WTC11 (cell line): ENCODE measurements around the gene GPER1. TPM values are rescaled to one million over a fixed set of nuclear protein-coding genes. Genes with fewer than 3 reads are reported as not detected.

ENCODE experiments used
- ATAC-seq: fragments of 200-7000 bp; cut with Tn5 transposase; 2 replicates; pipeline ENCODE4 v1.10.0; 2021; ENCODE audit warnings: mild to moderate bottlenecking, moderate library complexity
- CTCF ChIA-PET: fragments of 300-600 bp; sonication (Branson Sonifier 250); formaldehyde crosslinking; loops from one replicate; lab custom pipeline; 2021; ENCODE audit warnings: antibody characterized with exemption; lab: Charles Lee
- POLR2A ChIA-PET: fragments of 350-600 bp; sonication (Branson Sonifier 250); formaldehyde crosslinking; loops from one replicate; lab custom pipeline; 2021; ENCODE audit warnings: antibody characterized with exemption; lab: Charles Lee
- DNase-seq: peaks from one replicate; pipeline ENCODE4 v3.0.0; 2021; ENCODE audit warnings: low spot score
- H3K27ac Mint-ChIP-seq: 2 replicates; pipeline ENCODE4 v1.8.0; 2021; ENCODE audit warnings: mixed read lengths
- H3K27me3 Mint-ChIP-seq: 2 replicates; pipeline ENCODE4 v1.8.0; 2021; ENCODE audit warnings: low read depth, mild to moderate bottlenecking, moderate library complexity, mixed read lengths
- H3K36me3 Mint-ChIP-seq: 2 replicates; pipeline ENCODE4 v1.8.0; 2021; ENCODE audit warnings: mixed read lengths
- H3K4me1 Mint-ChIP-seq: 2 replicates; pipeline ENCODE4 v1.8.0; 2022; ENCODE audit warnings: mixed read lengths
- H3K4me3 Mint-ChIP-seq: 2 replicates; pipeline ENCODE4 v1.8.0; 2021; ENCODE audit warnings: mild to moderate bottlenecking, moderate library complexity, mixed read lengths
- H3K9me3 Mint-ChIP-seq: 2 replicates; pipeline ENCODE4 v1.8.0; 2021; ENCODE audit warnings: mixed read lengths
- ESRRA ChIP-seq: sonication (generic); formaldehyde crosslinking; IDR thresholded peaks from 2 replicates; pipeline ENCODE4 v1.8.1; 2022; ENCODE audit warnings: mild to moderate bottlenecking, missing genetic modification reagents, borderline replicate concordance
- FOXP1 ChIP-seq: sonication (generic); formaldehyde crosslinking; IDR thresholded peaks from 2 replicates; pipeline ENCODE4 v1.8.0; 2022; ENCODE audit warnings: missing genetic modification reagents, mild to moderate bottlenecking, moderate library complexity, borderline replicate concordance
- KAT7 ChIP-seq: sonication (generic); formaldehyde crosslinking; IDR thresholded peaks from 2 replicates; pipeline ENCODE4 v1.8.1; 2023; ENCODE audit warnings: missing genetic modification reagents, mild to moderate bottlenecking, borderline replicate concordance
- MXD4 ChIP-seq: fragments of 250-450 bp; sonication (Bioruptor Pico); IDR thresholded peaks from 2 replicates; pipeline ENCODE4 v1.8.0; 2021; ENCODE audit warnings: mild to moderate bottlenecking, moderate library complexity, borderline replicate concordance
- NR1H2 ChIP-seq: sonication (generic); formaldehyde crosslinking; IDR thresholded peaks from 2 replicates; pipeline ENCODE4 v1.9.0; 2021; ENCODE audit warnings: mild to moderate bottlenecking, moderate library complexity, missing genetic modification reagents
- OVOL2 ChIP-seq: fragments of 250-450 bp; sonication (Bioruptor Pico); IDR thresholded peaks from 2 replicates; pipeline ENCODE4 v1.9.0; 2021; ENCODE audit warnings: mild to moderate bottlenecking, borderline replicate concordance
- RORB ChIP-seq: fragments of 250-450 bp; sonication (Bioruptor Pico); IDR thresholded peaks from 2 replicates; pipeline ENCODE4 v1.9.0; 2021; ENCODE audit warnings: mild to moderate bottlenecking
- SMAD3 ChIP-seq: sonication (generic); formaldehyde crosslinking; IDR thresholded peaks from 2 replicates; pipeline ENCODE4 v1.8.0; 2022; ENCODE audit warnings: missing genetic modification reagents, mild to moderate bottlenecking, borderline replicate concordance
- SMAD4 ChIP-seq: sonication (generic); formaldehyde crosslinking; IDR thresholded peaks from 2 replicates; pipeline ENCODE4 v1.8.0; 2022; ENCODE audit warnings: mild to moderate bottlenecking, missing genetic modification reagents
- SP1 ChIP-seq: sonication (generic); formaldehyde crosslinking; conservative IDR thresholded peaks from 2 replicates; pipeline ENCODE4 v1.8.1; 2022; ENCODE audit warnings: missing genetic modification reagents
- total RNA-seq: library from RNA; stranded (reverse); gene quantifications from 3 replicates; pipeline ENCODE4 v1.2.3, GENCODE V29; 2021
- TF ChIP-seq, protein P1 (sequence below): sonication (generic); formaldehyde crosslinking; IDR thresholded peaks from 2 replicates; pipeline ENCODE4 v1.8.0; 2022; ENCODE audit warnings: mild to moderate bottlenecking, missing genetic modification reagents
- TF ChIP-seq, protein P2 (sequence below): fragments of 250-450 bp; sonication (Bioruptor Pico); IDR thresholded peaks from 2 replicates; pipeline ENCODE4 v2.1.2; 2022; ENCODE audit warnings: mild to moderate bottlenecking, moderate library complexity
- TF ChIP-seq, protein P3 (sequence below): fragments of 200-600 bp; IDR thresholded peaks from 2 replicates; pipeline ENCODE4 v1.8.0; 2022; ENCODE audit warnings: antibody characterized with exemption
- TF ChIP-seq, protein P4 (sequence below): sonication (generic); formaldehyde crosslinking; IDR thresholded peaks from 2 replicates; pipeline ENCODE4 v1.8.0; 2023; ENCODE audit warnings: missing genetic modification reagents, mild to moderate bottlenecking, borderline replicate concordance
- TF ChIP-seq, protein P5 (sequence below): fragments of 250-450 bp; sonication (Bioruptor Pico); IDR thresholded peaks from 2 replicates; pipeline ENCODE4 v1.8.0; 2021; ENCODE audit warnings: mild to moderate bottlenecking
- TF ChIP-seq, protein P6 (sequence below): sonication (generic); formaldehyde crosslinking; IDR thresholded peaks from 2 replicates; pipeline ENCODE4 v1.8.1; 2022; ENCODE audit warnings: low read depth, missing genetic modification reagents, borderline replicate concordance
- TF ChIP-seq, protein P7 (sequence below): sonication (generic); formaldehyde crosslinking; IDR thresholded peaks from 2 replicates; pipeline ENCODE4 v1.8.1; 2023; ENCODE audit warnings: mild to moderate bottlenecking, missing genetic modification reagents, moderate library complexity

The GPER1 gene
- total RNA-seq, 1 experiment from 2014 or later: 0.28 TPM

DNA sequence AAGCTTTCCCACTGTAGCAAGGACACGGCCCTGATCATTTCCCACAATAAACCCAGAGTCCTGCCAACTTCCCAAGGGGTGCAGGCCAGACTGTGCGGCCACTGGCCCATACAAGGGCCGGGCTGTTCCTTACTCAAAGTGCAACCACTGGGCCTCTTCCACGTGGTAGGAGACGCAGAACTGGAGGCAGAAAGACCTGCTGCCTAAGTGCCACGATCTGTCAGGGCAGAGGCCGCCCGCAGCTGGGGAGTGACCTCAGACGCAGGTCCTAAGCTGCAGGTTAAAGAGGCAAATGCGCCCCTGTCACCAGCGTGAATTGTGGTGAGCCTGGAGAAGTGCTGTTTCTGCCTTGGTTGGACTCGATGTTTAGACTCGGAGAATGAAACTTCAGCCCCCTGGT is 26.2 kb downstream of the GPER1 start:
- POLR2A ChIA-PET: no interaction called here
- Mint-ChIP-seq H3K4me1 (no peaks in the 10 kb centered on the region), H3K9me3 (peaks cover 8% of the 10 kb centered on the region), H3K4me3 (no peak overlapping the region), H3K36me3 (peaks cover 17% of the 10 kb centered on the region), H3K27me3 (no peaks in the 10 kb centered on the region), H3K27ac (peak overlapping the region; percentile 70; the same call in 1 of the 2 replicates)
- no peak for ATAC-seq
- DNase-seq: no peak
- no peak for TF ChIP-seq KAT7
- TF ChIP-seq SP1 (CRISPR knock-in tag): no peak
- TF ChIP-seq, protein P1, sequence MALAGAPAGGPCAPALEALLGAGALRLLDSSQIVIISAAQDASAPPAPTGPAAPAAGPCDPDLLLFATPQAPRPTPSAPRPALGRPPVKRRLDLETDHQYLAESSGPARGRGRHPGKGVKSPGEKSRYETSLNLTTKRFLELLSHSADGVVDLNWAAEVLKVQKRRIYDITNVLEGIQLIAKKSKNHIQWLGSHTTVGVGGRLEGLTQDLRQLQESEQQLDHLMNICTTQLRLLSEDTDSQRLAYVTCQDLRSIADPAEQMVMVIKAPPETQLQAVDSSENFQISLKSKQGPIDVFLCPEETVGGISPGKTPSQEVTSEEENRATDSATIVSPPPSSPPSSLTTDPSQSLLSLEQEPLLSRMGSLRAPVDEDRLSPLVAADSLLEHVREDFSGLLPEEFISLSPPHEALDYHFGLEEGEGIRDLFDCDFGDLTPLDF: no peak
- TF ChIP-seq SMAD3 (CRISPR knock-in tag): no peak
- TF ChIP-seq, protein P2, sequence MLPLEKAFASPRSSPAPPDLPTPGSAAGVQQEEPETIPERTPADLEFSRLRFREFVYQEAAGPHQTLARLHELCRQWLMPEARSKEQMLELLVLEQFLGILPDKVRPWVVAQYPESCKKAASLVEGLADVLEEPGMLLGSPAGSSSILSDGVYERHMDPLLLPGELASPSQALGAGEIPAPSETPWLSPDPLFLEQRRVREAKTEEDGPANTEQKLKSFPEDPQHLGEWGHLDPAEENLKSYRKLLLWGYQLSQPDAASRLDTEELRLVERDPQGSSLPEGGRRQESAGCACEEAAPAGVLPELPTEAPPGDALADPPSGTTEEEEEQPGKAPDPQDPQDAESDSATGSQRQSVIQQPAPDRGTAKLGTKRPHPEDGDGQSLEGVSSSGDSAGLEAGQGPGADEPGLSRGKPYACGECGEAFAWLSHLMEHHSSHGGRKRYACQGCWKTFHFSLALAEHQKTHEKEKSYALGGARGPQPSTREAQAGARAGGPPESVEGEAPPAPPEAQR (CRISPR knock-in tag): no peak
- no peak for TF ChIP-seq ESRRA (CRISPR knock-in tag)
- TF ChIP-seq, protein P3, sequence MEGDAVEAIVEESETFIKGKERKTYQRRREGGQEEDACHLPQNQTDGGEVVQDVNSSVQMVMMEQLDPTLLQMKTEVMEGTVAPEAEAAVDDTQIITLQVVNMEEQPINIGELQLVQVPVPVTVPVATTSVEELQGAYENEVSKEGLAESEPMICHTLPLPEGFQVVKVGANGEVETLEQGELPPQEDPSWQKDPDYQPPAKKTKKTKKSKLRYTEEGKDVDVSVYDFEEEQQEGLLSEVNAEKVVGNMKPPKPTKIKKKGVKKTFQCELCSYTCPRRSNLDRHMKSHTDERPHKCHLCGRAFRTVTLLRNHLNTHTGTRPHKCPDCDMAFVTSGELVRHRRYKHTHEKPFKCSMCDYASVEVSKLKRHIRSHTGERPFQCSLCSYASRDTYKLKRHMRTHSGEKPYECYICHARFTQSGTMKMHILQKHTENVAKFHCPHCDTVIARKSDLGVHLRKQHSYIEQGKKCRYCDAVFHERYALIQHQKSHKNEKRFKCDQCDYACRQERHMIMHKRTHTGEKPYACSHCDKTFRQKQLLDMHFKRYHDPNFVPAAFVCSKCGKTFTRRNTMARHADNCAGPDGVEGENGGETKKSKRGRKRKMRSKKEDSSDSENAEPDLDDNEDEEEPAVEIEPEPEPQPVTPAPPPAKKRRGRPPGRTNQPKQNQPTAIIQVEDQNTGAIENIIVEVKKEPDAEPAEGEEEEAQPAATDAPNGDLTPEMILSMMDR: no peak
- TF ChIP-seq, protein P4, sequence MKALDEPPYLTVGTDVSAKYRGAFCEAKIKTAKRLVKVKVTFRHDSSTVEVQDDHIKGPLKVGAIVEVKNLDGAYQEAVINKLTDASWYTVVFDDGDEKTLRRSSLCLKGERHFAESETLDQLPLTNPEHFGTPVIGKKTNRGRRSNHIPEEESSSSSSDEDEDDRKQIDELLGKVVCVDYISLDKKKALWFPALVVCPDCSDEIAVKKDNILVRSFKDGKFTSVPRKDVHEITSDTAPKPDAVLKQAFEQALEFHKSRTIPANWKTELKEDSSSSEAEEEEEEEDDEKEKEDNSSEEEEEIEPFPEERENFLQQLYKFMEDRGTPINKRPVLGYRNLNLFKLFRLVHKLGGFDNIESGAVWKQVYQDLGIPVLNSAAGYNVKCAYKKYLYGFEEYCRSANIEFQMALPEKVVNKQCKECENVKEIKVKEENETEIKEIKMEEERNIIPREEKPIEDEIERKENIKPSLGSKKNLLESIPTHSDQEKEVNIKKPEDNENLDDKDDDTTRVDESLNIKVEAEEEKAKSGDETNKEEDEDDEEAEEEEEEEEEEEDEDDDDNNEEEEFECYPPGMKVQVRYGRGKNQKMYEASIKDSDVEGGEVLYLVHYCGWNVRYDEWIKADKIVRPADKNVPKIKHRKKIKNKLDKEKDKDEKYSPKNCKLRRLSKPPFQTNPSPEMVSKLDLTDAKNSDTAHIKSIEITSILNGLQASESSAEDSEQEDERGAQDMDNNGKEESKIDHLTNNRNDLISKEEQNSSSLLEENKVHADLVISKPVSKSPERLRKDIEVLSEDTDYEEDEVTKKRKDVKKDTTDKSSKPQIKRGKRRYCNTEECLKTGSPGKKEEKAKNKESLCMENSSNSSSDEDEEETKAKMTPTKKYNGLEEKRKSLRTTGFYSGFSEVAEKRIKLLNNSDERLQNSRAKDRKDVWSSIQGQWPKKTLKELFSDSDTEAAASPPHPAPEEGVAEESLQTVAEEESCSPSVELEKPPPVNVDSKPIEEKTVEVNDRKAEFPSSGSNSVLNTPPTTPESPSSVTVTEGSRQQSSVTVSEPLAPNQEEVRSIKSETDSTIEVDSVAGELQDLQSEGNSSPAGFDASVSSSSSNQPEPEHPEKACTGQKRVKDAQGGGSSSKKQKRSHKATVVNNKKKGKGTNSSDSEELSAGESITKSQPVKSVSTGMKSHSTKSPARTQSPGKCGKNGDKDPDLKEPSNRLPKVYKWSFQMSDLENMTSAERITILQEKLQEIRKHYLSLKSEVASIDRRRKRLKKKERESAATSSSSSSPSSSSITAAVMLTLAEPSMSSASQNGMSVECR (CRISPR knock-in tag): no peak
- TF ChIP-seq, protein P5, sequence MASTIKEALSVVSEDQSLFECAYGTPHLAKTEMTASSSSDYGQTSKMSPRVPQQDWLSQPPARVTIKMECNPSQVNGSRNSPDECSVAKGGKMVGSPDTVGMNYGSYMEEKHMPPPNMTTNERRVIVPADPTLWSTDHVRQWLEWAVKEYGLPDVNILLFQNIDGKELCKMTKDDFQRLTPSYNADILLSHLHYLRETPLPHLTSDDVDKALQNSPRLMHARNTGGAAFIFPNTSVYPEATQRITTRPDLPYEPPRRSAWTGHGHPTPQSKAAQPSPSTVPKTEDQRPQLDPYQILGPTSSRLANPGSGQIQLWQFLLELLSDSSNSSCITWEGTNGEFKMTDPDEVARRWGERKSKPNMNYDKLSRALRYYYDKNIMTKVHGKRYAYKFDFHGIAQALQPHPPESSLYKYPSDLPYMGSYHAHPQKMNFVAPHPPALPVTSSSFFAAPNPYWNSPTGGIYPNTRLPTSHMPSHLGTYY (CRISPR knock-in tag): no peak
- TF ChIP-seq FOXP1 (CRISPR knock-in tag): no peak
- CTCF ChIA-PET: interaction anchor here (1.2 to 2.8 kb wide), 5 partner anchors 10 to 126 kb away, joined by 3 to 13 read pairs (median 5); no protein-coding TSS in a partner anchor

DNA sequence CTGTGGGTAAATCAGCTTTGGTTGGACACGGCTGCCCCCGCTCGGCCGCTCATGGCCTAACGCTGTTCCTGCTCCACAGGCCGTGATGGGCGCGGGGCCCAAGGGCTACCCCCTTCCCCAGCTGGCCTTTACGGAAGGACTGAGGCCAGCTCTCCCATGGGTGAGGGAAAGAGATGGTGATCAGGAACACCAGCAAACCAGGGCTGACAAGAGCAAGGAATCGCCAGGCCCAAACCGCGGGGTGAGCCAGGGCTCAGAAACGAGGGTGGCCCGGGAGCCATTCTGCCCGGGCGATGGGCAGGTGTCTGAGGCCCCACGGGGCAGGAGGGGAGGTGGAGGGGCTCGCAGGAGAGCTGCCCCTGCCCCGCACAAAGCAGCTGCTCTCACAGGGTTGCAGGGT is 26.6 kb downstream of the GPER1 start:
- peaks cover 17% of the 10 kb centered on the region for H3K36me3 Mint-ChIP-seq
- H3K27me3 Mint-ChIP-seq: no peaks in the 10 kb centered on the region
- DNase-seq: no peak
- ChIA-PET CTCF (interaction anchor here (1.3 to 2.8 kb wide), 5 partner anchors 9 to 122 kb away, joined by 3 to 13 read pairs (median 5); no protein-coding TSS in a partner anchor), POLR2A (no interaction called here)
- no peak overlapping the region for H3K27ac Mint-ChIP-seq
- H3K9me3 Mint-ChIP-seq: peaks cover 8% of the 10 kb centered on the region
- ATAC-seq: peak; percentile 24; the same call in 1 of the 2 replicates
- H3K4me3 Mint-ChIP-seq: no peak overlapping the region
- H3K4me1 Mint-ChIP-seq: no peaks in the 10 kb centered on the region
- TF ChIP-seq, protein P6, sequence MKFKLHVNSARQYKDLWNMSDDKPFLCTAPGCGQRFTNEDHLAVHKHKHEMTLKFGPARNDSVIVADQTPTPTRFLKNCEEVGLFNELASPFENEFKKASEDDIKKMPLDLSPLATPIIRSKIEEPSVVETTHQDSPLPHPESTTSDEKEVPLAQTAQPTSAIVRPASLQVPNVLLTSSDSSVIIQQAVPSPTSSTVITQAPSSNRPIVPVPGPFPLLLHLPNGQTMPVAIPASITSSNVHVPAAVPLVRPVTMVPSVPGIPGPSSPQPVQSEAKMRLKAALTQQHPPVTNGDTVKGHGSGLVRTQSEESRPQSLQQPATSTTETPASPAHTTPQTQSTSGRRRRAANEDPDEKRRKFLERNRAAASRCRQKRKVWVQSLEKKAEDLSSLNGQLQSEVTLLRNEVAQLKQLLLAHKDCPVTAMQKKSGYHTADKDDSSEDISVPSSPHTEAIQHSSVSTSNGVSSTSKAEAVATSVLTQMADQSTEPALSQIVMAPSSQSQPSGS: no peak
- TF ChIP-seq, protein P7, sequence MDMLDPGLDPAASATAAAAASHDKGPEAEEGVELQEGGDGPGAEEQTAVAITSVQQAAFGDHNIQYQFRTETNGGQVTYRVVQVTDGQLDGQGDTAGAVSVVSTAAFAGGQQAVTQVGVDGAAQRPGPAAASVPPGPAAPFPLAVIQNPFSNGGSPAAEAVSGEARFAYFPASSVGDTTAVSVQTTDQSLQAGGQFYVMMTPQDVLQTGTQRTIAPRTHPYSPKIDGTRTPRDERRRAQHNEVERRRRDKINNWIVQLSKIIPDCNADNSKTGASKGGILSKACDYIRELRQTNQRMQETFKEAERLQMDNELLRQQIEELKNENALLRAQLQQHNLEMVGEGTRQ: no peak
- TF ChIP-seq SMAD4 (CRISPR knock-in tag): no peak
- TF ChIP-seq RORB (CRISPR knock-in tag): no peak
- TF ChIP-seq, protein P4 (CRISPR knock-in tag): no peak
- TF ChIP-seq OVOL2 (CRISPR knock-in tag): no peak
- no peak for TF ChIP-seq NR1H2
- TF ChIP-seq MXD4 (CRISPR knock-in tag): no peak
